ENCODE data around the gene SOCS2. TPM values are rescaled to one million over a fixed set of nuclear protein-coding genes. Genes with fewer than 3 reads are reported as not detected.
"Not testable (repeated sequence)": the region's sequence is repeated elsewhere in the genome, so short reads cannot be mapped to it uniquely, and the experiment has no call there.

SOCS2 gene
- total and polyA plus RNA-seq, 5 experiments from 2014 or later: 1.9 to 18.3 (median 11.1) TPM

DNA sequence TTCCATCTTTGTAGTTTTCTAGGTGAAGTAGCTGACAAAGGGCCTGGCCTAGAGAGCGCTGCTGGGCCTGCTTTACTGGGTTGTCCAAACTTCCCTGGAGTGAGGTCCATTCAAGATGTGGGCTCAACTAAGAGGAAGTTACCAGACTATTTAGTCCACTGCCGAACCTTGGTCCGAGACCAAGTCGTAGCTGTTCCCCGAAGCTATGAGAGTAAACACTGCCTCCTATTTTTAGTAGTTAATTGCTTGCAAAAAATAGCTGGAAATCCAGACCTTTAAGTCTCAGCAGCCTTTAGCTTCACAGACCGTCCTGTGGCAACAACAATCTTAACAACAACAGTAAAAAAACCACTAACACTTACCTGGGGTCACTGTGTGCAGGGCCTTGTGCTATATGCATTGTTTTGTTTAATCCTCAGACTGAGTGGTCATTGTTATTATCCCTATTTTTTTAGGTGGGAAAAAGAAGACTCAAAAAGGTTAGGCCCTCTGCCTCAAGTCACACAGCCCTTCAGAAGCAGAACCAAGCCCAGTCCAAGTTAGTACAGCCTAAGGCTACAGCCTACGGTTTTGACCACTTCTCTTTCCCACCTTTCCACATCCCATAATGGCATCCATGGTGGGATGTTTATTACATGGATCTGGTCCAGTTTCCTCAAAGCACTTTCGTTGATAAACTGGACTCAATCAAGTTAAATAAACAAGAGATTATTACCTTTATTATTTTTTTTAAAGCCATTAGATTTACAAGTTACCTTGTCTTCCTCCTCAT, 30.6 kb downstream of the SOCS2 start:
- POLR2A ChIA-PET: no interaction called here
- H3K27me3 Mint-ChIP-seq: peaks cover 0 to 15% (median 11%) of the 10 kb centered on the region in 5 donors
- no peaks in the 10 kb centered on the region for H3K36me3 Mint-ChIP-seq
- no peak overlapping the region for H3K4me3 Mint-ChIP-seq
- no peak overlapping the region for H3K27ac Mint-ChIP-seq
- no peak for ATAC-seq
- no peaks in the 10 kb centered on the region for H3K9me3 Mint-ChIP-seq
- H3K4me1 Mint-ChIP-seq: no peaks in the 10 kb centered on the region
- DNase-seq: no peak

GRCh38 chr12:93603762-93604161, 31.3 kb downstream of the SOCS2 start:
- POLR2A ChIA-PET: no interaction called here
- DNase-seq (no peak), ATAC-seq (no peak)
- Mint-ChIP-seq H3K9me3 (no peaks in the 10 kb centered on the region), H3K4me1 (no peaks in the 10 kb centered on the region), H3K27me3 (peaks cover 0 to 11% (median 8%) of the 10 kb centered on the region in 5 donors), H3K27ac (no peak overlapping the region), H3K4me3 (no peak overlapping the region), H3K36me3 (no peaks in the 10 kb centered on the region)

DNA sequence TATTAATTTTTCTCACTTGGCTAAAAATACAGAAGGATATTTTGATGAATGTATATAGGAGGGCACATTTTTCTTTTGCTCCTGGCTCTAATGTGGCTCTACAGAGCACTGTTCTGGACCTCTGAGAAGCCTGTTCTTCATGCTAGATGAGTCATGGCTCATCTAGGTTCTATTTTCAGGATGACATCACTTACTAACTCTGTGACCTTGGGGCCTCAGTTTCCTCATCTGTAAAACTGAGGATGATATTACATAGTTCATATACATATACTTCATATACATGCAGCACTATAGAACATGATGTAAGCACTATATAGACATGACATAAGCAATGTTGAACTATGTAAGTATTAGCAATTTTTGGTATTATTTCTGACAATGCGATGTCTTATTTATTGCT, 35.8 kb downstream of the SOCS2 start:
- Mint-ChIP-seq H3K36me3 (no peaks in the 10 kb centered on the region), H3K4me3 (no peak overlapping the region), H3K27ac (peak overlapping the region in 1 of 10 donors; percentile 10), H3K4me1 (no peaks in the 10 kb centered on the region), H3K27me3 (peaks cover 3 to 28% (median 14%) of the 10 kb centered on the region in 5 donors), H3K9me3 (no peaks in the 10 kb centered on the region)
- POLR2A ChIA-PET: no interaction called here
- no peak for DNase-seq
- no peak for ATAC-seq

- peak overlapping the region in 1 of 10 donors; percentile 15 for H3K27ac Mint-ChIP-seq
- ATAC-seq: no peak
- POLR2A ChIA-PET: no interaction called here
- H3K36me3 Mint-ChIP-seq: no peaks in the 10 kb centered on the region
- H3K9me3 Mint-ChIP-seq: no peaks in the 10 kb centered on the region
- no peak overlapping the region for H3K4me3 Mint-ChIP-seq
- DNase-seq: no peak
- peaks cover 0 to 1% (median 0%) of the 10 kb centered on the region in 4 donors for H3K4me1 Mint-ChIP-seq
- H3K27me3 Mint-ChIP-seq: peaks cover 2 to 32% (median 9%) of the 10 kb centered on the region in 5 donors
Observed at GRCh38 chr12:93609281-93610192, 37.1 kb downstream of the SOCS2 start.

GRCh38 chr12:93612776-93613175, 40.3 kb downstream of the SOCS2 start:
- Mint-ChIP-seq H3K4me1 (peaks cover 0 to 1% (median 0%) of the 10 kb centered on the region in 4 donors), H3K4me3 (no peak overlapping the region), H3K36me3 (no peaks in the 10 kb centered on the region), H3K27me3 (peaks cover 6 to 21% (median 7%) of the 10 kb centered on the region in 5 donors), H3K27ac (no peak overlapping the region), H3K9me3 (no peaks in the 10 kb centered on the region)
- DNase-seq (no peak), ATAC-seq (no peak)
- POLR2A ChIA-PET: no interaction called here

GRCh38 chr12:93614917-93615596, 42.6 kb downstream of the SOCS2 start:
- H3K4me1 Mint-ChIP-seq: peaks cover 0 to 1% (median 0%) of the 10 kb centered on the region in 4 donors
- DNase-seq (no peak), ATAC-seq (no peak)
- H3K9me3 Mint-ChIP-seq: peaks cover 0 to 4% (median 0%) of the 10 kb centered on the region in 9 donors
- H3K27me3 Mint-ChIP-seq: peaks cover 6 to 21% (median 7%) of the 10 kb centered on the region in 5 donors
- H3K4me3 Mint-ChIP-seq: no peak overlapping the region
- no peak overlapping the region for H3K27ac Mint-ChIP-seq
- POLR2A ChIA-PET: no interaction called here
- H3K36me3 Mint-ChIP-seq: no peaks in the 10 kb centered on the region

DNA sequence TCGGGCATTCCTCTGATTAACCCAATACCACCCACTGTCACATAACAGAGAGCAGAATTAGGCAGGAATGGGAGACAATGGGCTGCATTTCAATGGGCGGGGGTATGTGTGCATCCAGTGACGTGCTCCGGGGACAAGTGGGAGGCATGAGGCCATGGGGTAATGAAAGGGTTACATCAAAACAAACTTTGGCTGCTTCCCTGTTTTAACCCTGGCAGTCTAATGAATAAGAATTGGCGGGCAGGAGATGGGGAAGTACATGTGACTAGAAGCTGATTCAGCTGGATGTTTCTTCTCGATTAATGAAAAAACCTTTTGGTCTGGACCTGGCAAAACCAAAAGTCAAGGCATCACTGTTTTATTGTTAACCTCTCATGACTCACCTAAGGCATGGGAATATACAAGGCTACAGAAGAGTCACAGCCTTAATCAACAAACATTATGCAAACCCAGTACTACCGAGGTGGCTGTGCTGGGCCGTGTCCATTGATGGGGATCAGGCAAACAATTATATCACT, 44.2 kb downstream of the SOCS2 start:
- ATAC-seq (no peak), DNase-seq (no peak)
- Mint-ChIP-seq H3K27me3 (peaks cover 6 to 21% (median 7%) of the 10 kb centered on the region in 5 donors), H3K4me1 (peaks cover 0 to 1% (median 0%) of the 10 kb centered on the region in 4 donors), H3K4me3 (no peak overlapping the region), H3K27ac (no peak overlapping the region), H3K36me3 (no peaks in the 10 kb centered on the region), H3K9me3 (peaks cover 0 to 4% (median 0%) of the 10 kb centered on the region in 9 donors)
- POLR2A ChIA-PET: no interaction called here

GRCh38 chr12:93618891-93619410, 46.5 kb downstream of the SOCS2 start:
- no peak for DNase-seq
- H3K36me3 Mint-ChIP-seq: no peaks in the 10 kb centered on the region
- no peak overlapping the region for H3K27ac Mint-ChIP-seq
- no peak for ATAC-seq
- H3K27me3 Mint-ChIP-seq: peaks cover 0 to 5% (median 2%) of the 10 kb centered on the region in 5 donors
- POLR2A ChIA-PET: no interaction called here
- no peak overlapping the region for H3K4me3 Mint-ChIP-seq
- H3K4me1 Mint-ChIP-seq: peaks cover 0 to 1% (median 0%) of the 10 kb centered on the region in 4 donors
- peaks cover 0 to 4% (median 0%) of the 10 kb centered on the region in 9 donors for H3K9me3 Mint-ChIP-seq

DNA sequence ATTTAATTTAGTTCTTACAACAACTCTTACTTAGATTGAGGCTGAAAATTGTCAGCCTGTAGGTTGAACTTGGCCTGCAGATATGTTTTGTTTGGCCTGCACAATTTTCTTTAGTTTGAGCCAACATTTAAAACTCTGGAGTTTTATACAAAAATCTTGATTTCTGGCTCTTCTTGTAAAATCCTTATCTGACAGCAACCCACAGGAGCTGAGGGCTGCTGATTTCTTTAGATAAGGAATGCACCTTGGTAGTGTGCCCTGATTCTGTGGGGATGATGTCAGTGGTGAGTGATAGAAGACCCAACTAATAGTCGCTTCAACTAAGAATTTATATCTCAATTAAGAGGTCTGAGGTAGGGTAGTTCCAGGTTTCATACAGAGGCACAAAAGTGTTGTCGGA, 49.5 kb downstream of the SOCS2 start:
- ATAC-seq: no peak
- Mint-ChIP-seq H3K27me3 (no peaks in the 10 kb centered on the region), H3K4me1 (no peaks in the 10 kb centered on the region), H3K36me3 (no peaks in the 10 kb centered on the region), H3K27ac (no peak overlapping the region), H3K4me3 (no peak overlapping the region), H3K9me3 (peaks cover 0 to 4% (median 0%) of the 10 kb centered on the region in 9 donors)
- POLR2A ChIA-PET: no interaction called here
- no peak for DNase-seq

DNA sequence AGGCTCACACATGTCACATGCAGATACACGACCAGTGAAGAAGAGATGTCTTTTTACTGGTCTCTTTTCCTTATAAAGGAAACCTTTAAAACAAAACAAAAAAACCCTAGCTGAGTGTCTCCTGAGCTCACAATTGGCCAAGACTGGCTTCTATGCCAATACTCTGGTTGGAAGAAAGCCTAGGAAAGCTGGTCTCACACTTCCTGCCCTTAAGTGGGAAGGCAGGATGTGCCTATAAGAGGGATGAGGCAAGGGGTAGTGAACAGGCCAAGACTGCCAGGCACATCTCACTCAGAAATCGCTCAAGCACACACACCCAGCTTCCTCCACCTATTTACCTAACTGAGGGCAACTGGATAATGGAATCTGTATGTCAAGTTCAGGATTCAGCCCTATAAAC, 50.0 kb downstream of the SOCS2 start:
- H3K4me3 Mint-ChIP-seq: no peak overlapping the region
- POLR2A ChIA-PET: no interaction called here
- H3K9me3 Mint-ChIP-seq: peaks cover 0 to 4% (median 0%) of the 10 kb centered on the region in 9 donors
- DNase-seq (no peak), ATAC-seq (no peak)
- H3K27me3 Mint-ChIP-seq: no peaks in the 10 kb centered on the region
- H3K36me3 Mint-ChIP-seq: no peaks in the 10 kb centered on the region
- H3K4me1 Mint-ChIP-seq: no peaks in the 10 kb centered on the region
- no peak overlapping the region for H3K27ac Mint-ChIP-seq

- Mint-ChIP-seq H3K27ac (no peak overlapping the region), H3K9me3 (no peaks in the 10 kb centered on the region), H3K36me3 (no peaks in the 10 kb centered on the region), H3K27me3 (no peaks in the 10 kb centered on the region), H3K4me3 (no peak overlapping the region), H3K4me1 (no peaks in the 10 kb centered on the region)
- POLR2A ChIA-PET: no interaction called here
- DNase-seq (no peak), ATAC-seq (no peak)
Observed at GRCh38 chr12:93624595-93625294, 52.3 kb downstream of the SOCS2 start.

- H3K4me3 Mint-ChIP-seq, H3K27me3 Mint-ChIP-seq, POLR2A ChIA-PET, DNase-seq, H3K36me3 Mint-ChIP-seq, H3K27ac Mint-ChIP-seq, ATAC-seq, H3K4me1 Mint-ChIP-seq, H3K9me3 Mint-ChIP-seq: not testable (repeated sequence)
Observed at GRCh38 chr12:93625295-93625645, 52.8 kb downstream of the SOCS2 start.

Data from naive thymus-derived CD8-positive, alpha-beta T cell (primary cell).